C4-2B (cell line): ENCODE measurements around the gene FAM20B.

Experiments used
- CTCF ChIP-seq: fragments of 450-650 bp; conservative IDR thresholded peaks from 2 replicates; pipeline ENCODE4 v1.5.1; 2017; ENCODE audit warnings: mild to moderate bottlenecking
- ZFX ChIP-seq: fragments of 450-650 bp; IDR thresholded peaks from 2 replicates; pipeline ENCODE4 v1.6.1; 2017

DNA sequence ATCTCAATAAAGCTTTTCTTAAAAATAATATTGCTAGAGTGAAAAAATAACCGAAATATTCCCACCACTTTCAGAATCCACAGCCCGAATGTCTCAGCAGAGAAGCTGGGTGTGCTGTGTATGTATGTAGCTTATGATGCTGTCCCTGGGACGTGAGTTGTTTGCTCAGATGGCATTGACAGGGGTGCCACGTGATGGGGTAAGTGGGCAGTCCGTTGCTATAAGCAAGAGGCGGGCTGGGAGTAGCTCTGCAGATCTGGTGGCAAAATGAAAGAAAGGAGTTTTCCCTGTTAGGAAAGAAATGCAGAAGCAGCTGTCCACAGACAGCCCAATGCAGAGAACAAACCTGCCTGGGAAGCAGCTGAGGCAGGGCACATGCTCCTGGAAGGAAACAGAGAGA lies 3.8 kb upstream of the FAM20B start:
- TF ChIP-seq ZFX = no peak
- no peak for TF ChIP-seq CTCF
